GM18870 (cell line): ENCODE results near the gene KIF1A.

Source experiments
- ATAC-seq: cut with Tn5 transposase; IDR thresholded peaks from one replicate; pipeline ENCODE4 v1.9.1; 2021; ENCODE audit warnings: moderate library complexity; ENCODE audit not compliant: unreplicated experiment

The KIF1A gene

DNA sequence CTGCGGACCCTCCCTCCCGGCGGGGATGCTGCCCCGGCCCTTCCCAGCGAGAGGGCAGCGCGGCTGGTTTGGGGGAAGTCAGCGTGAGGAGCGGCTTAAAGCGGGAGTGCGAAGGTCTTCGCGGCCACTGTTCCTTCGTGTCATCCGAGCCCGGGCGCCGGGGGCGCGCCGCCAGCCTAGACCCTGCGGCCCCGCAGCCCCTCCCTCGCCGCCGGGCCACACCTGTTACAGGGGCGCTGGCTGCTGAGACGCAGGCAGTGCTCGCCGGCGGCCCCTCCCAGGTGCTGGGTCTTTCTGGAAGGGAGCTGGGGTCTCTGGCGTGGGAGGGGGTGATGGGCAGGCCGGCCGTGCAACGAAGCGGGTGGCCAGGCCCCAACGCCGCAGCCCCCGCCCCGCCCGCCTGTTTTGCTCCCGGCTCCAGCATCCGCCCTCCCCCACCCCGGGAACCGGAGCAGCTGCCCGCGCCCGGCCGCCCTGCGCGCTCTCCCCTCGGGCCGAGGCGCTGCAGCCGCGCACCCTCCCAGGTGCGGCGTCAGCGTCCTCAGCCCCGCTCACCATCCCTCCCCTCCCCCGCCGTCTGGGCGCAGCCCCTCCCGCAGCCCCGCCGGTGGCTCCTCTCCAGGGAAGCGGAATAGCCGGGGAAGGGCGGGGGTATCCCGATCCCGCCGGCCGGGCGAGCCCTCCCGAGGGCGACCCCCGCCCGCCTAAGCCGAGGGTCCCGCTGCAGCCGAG lies 727 bp downstream of the KIF1A start:
- no peak for ATAC-seq

DNA sequence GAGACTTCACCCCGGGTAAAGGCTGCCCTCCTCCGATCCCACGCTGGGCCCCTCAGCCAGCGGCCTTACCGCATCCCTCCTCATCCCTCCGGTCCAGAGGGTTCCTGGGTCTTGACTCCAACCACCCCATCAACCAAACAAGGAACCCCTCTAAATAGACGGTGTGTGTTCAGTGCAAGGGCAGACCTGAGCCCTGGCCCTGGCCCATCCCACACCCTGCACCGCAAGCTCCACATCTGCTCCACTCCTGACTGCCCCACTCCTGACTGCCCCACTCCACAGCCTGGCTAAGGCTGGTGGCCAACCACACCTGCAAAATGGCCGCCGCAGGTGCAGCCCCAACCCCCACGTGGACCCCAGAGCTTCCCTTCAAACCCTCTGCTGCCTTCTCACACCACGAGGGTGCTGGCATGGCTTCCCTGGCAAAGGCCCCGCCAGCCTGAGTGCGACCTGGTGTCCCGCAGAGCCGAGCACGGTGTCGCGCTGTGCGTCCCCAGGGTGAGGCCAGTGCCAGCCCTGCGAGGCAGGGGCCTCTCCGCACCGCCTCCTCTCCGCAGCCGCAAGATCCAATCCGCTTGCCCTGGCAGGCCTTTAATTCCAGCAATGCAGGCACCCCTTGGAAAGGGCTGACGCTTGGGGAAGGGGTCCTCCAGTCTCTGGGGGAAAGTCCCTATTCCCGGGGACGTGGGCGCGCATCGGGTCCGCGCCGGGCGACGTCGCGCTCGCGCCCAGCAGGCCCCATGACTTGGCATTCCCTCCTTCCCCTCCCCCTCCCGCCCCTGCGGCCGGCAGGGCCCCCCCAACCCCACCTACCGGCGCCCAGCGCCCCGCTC lies 1.5 kb downstream of the KIF1A start:
- no peak for ATAC-seq

DNA sequence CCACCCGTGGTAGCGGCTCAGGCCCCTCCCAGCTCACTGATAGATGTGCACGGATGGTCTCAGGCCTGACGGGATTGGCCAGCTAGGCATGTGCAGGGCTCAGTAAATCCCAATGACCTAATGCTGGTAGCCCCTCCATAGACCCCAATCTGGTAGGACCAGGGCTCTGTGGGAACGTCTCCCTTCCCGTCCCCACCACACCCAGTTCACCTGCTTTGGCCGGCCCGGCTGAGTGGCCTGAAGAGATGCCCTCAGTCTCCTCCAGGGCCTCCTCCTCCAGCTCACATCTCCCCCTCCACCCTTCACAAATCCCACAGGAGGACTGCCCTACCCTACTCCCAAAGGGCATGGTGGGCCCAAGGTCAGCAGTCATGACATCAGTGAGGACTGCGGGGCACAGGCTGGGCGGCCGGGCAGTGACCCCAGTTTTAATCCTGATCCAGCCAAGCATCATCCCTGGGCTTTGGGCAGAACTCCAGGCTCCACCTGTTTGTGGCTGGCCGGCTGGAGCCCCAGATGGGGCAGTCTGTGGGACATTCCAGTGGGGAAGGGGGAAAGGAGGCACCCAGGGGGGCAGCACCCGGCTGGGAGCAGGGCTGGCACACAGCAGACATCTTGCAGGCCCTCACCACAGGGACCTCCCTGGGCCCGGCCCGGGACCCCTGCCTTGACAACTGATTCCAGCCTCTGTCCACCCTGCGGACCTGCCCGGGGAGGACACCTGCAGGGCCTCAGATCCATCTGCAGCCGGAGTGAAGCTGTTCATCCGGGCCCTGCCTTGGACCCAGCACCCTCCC lies 2.3 kb downstream of the KIF1A start:
- no peak for ATAC-seq

DNA sequence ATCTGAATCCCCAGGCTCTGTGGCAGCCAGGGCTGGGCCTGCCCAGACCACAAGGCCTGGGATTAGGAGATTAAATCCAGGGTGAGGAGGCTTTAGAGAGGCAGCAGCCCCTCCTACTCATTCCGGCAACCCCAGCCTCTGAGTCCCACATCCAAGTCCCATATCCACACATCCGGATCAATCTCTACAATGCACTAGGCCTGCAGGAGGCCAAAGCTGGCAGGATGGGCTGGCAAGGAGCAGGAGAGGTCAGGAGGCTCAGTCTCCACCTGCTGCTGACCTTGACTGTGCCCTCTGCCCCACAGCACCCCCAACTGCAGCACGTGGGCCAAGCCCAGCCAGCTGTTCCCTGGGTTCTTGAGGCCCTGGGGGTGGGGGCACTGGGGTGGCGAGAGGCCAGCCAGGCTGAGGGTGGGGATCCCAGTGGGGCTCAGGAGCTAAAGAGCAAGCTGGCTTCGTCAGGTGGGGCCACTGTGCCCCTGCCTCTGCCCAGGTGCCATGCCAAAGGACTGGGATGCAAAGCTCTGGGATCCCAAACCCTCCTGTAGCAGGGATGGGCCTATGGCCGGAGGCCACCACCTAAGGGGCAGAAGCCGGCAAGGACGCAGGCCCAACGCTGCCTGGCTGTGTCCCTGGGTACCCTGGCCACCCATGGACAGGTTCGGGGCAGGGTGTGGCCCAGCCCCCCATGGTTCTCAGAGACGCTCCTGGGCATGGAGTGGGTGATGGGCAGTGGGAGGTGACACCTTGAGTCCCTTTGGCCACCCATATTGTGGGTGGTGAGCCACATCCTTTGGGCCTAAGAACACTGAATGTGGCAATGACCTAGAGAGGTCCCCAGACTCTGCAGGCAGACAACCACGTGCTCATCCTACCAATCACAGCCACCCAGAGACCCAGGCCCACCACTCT lies 3.2 kb downstream of the KIF1A start:
- ATAC-seq = no peak

DNA sequence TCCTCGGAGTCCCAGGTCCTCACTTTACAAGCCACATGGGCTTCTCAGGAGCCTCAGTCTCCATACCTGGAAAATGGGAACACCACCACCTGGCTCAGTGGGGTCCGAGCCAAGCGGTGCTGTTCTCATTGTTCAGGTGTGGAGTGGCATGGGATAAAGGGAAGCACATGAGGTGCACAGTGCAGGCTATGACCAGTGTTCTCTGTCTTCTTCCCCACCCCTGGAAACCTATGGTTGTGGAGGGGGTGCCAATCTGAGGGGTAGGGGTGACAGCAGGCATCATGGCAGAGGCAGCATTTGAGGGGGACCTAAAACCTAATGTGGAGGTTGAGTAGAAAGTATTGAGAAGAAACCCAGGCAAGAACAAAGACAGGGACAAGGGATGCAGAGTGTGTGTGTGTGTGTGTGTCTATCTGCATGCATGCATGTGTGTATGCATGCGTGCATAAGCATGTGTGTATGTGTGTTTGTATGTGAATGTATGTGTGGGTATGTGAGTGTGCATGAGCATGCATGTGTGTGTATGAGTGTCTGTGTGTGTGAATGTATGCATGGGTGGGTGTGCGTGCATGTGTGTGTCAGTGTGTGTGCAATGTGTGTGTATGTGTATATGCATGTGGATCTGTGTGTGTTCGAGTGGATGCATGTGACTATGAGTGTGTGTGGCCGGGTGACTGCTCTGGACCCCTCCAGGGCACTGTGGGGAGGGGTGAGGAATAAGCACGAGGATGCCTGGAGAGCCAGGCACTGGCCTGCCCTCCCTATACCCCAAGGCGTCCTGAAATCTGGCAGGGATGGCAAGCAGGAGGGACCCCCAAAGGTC lies 4.0 kb downstream of the KIF1A start:
- ATAC-seq = no peak

DNA sequence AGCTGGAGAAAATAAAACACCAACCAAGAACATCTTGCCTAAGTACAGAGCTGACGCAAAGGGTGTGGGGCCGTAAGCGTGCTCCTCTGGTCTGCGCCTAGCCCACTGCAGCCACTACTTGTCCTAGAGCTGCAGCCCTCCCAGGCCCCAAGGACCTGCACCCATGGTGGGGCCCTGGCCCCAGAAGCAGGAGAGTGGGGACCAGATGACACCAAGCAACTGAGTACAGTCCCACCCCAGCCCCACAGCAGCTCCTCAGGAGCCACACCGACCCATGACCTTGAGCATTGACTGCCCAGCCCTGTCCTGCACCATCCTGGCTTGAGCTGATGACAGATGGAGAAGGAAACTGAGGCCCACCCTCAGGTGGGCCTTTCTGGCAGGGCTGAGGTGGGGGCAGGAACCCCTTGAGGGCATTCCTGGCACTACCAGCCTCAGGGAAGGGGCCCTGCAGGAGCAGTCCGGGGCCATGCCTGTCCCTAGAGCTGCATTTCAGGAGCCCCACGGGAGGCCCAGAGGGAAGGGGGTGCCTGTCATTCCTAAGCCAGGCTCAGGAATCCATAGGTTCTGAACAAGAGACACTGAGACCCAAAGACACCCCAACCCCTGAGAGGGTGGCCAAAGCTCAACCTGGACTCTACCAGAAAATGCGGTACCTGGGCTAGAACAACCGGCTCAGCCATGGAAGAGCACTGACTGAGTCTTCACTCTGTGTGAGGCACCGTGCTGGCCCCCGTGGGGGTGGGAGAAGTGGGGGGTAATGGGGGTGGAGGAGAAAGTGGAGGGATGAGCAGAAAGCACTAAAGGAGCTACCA lies 4.9 kb downstream of the KIF1A start:
- no peak for ATAC-seq

DNA sequence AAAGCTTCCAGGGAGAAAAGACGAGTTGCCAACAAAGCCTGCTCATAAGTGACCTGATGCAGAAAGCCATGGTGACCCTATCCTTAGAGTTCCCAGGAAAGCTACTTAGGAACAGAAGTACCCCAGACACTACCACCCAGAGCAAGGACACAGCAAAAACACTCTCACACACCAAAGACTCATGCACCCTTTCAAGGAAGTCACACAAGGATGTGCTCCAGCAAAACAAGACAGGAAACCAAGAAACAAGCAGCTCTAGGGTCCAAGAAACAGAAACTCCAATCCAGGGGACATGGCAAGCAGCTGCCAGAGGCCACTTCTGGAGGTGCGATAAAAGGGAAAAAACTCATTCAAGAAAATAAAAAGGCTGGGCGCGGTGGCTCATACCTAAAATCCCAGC lies 5.7 kb downstream of the KIF1A start:
- ATAC-seq = no peak

DNA sequence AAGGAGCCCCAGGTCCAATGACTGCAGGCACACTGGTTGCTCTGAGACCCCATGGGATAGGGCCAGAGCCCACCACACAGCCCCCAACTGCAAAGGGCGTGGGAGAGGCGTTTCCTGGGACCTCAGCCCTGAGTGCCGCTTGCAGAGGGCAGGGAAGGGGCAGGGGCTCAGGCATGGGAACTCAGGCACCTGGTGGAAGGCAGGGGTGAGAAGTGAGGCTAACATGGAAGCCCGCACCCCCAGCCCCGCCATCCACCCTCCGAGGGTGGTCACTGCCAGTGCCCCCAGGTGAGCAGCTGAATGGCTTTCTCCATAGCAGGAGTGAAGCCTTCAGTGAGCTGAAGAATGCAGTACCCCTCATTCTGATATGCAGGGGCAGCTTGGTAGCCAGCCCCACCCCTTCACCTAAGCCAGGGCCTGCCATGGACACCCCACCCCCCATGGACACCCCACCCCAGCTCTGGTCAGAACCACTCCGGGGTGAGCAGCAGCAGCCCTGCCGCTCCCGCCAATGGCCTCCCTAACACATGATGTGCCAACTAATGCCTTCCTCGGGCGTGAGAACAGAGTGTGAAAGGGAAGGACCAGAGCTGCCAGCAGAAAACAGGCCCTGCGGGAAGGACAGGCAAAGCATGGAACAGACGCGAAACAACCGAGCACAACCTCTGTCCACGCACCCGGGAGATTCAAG lies 6.6 kb downstream of the KIF1A start:
- ATAC-seq = no peak

DNA sequence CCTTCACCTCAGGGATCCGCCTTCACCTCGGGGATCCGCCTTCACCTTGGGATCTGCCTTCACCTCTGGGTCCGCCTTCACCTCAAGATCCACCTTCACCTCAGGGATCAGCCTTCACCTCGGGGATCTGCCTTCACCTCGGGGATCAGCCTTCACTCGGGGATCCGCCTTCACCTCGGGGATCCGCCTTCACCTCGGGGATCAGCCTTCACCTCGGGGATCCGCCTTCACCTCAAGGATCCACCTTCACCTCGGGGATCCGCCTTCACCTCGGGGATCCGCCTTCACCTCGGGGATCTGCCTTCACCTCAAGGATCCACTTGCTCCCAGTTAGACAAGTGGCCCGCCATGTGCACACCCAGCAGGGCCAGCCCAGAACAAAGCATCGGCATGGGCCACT lies 7.3 kb downstream of the KIF1A start:
- no peak for ATAC-seq

DNA sequence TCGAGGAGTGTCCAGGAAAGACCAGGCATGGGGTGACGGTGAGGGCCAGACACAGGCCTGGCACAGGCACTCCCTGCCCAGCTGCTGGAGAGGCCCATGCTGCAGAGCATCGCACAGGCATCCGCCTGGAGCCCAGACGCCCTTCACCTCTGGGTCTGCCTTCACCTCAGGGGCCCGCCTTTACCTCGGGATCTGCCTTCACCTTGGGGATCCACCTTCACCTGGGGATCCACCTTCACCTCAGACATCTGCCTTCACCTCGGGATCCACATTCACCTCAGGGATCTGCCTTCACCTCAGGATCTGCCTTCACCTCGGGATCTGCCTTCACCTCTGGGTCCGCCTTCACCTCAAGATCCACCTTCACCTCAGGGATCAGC lies 7.7 kb downstream of the KIF1A start:
- ATAC-seq = no peak

DNA sequence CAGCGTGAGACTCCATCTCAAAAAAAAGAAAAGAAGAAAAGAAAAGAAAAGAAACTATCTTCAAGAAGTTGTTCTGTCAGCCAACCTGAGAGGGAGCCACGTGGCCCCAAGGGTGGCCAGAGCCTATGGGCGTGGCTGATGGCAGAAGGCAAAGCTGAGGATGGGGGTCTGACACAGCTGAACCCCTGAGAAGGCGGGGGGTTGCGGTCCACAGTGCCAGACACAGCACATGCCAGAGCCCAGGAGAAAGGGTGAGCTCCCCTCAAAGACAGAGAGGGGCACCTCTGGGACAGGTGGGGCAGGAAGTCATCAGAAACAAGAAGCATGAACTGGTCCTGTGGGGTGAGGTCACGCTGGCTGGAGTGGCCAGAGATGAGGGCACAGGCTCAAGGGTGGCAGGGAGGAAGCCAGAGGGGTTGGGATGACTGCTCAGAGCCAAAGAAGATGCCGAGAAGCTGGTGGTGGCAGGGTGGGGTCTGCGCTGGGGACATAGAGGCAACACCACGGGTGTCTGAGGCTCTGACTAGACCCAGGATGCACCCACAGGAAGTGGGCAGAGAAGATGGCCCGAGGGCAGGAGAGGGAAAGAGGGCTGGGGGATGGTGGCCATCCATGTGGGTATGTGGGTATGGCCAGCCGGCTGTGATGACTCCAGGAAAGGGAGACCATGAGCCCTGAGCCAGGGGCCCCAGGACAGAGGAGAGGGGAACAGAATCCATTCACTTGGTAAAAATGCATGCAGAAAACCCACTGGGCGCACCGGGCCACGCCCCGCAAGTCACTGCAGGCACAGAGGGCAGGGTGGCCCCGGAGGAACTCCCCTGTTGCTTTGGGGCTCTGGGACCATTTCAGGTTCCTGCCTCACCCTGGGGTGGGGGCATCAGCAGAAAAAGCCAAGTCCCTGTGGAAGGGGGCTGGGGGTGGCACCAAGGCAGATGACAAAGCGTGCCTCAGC lies 8.4 kb downstream of the KIF1A start:
- ATAC-seq = no peak

DNA sequence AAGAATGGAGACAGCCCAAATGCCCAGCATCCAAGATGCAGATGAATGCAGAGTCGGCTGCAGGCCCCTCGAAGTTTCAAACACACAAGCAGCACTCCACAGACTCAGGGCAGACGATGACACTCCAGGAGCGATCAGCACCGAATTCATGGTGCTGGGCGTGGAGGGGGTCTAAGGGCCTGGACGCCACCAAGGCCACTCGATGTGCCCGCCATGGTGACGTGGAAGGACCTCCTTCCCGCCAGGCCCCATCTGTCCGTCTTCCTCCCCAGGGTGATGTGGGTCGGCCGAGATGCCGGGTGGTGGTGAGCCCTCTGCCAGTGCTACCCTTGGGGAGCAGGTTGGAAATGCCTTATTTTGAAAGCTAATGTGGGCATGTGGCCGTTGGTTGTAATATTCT lies 9.4 kb downstream of the KIF1A start:
- no peak for ATAC-seq

DNA sequence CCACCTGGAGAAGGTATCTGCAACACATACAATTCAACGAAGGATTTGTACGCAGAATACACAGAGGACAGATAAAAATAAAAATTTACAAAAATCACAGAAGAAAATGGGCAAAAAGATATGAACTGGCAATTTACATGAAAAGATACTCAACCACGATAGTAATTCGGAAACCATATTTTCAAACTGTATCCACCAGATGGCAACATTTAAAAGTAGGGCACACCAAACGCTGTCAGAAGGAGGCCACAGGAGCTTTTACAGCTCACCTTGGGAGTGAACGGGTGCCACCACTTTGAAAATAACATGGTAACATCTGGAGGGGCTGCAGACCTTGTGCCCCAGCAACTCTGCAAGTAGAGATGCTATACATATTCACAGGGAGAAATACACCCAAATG lies 9.8 kb downstream of the KIF1A start:
- no peak for ATAC-seq

DNA sequence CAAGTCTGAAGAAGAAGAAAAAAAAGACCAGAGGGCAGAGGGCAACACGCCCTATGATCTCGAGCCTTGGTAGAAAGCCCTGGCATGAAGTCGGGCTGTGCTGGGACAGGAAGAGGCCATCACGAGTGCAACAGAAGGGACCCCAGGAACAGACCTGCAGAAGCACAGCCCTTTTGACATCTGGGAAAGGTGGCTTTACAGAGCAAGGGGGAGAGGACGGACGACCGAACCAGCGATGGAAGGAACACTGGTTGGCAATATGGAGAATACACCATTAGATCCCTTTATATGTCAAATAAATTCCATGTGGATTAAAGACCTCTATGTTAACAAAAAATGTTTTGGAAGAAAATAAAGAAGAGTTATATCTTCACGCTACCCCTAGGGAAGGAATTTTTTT lies 10.7 kb downstream of the KIF1A start:
- no peak for ATAC-seq

DNA sequence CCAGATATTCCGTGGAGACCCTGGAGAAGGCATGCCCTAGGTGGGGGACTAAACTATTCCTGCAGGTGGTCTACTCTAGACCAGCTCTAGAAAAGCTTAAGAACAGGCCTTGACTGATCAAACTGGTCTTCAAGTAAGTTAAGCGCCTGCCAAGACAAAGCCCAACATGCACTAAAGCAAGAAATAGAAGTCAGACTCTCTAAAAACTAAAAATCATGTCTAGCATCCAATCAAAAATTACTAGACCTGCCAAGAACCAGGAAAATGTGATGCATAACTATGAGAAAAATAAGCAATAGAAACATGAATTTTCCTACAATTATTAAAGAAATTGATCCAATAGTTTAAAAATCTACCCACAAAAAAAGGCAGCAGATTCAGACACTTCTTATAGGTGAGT lies 13.6 kb downstream of the KIF1A start:
- no peak for ATAC-seq

DNA sequence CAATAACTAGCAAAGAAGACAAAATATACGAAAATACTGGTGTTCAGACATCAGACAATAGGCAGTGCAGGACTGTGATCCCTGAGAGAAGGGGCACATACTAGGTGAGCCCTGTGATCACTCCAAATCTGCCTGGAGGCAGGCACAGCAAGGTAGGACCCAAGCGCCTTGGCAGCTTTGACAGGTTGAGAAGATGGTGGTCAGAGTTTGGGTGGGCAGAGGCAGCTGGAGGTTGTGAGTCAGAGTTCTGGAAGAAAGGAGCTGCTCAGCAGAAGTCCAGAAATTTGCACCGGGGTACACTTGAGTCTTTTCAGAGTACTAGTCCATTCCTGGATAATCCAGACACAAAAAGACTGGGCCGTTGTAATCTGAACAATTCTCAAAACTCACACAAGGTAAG lies 14.0 kb downstream of the KIF1A start:
- ATAC-seq = no peak

DNA sequence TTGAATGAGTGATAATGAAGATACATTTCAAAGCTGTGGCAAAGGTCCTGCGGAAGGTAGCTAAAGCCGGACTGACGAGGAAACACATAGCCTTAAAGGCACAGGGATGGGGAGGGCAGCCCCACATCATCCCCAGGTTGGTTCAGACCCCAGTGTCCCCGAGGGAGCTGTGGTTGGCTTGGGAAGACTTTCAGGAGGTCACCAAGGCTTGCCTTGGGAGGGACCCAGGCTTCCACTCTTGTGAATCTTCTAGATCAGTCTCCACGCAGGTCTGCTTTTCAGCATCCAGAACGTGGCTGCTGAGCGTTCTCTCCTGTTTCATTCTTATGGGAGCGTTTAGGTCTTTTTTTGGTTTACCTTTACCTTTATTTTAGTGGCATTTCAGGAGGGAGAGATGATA lies 16.8 kb downstream of the KIF1A start:
- ATAC-seq = no peak
